ENCODE results near the gene SEMA5A.

Gene SEMA5A

GRCh38 chr5:9057406-9058000, 488.4 kb downstream of the SEMA5A start:
- Histone ChIP-seq H3K4me3 (ENCODE audit: low read depth, low read length) (no peak overlapping the region), H3K4me1 (ENCODE audit: control insufficient read depth, insufficient read depth, low read length) (no peaks in the 10 kb centered on the region), H3K9me3 (ENCODE audit: control insufficient read depth, insufficient read depth, low read depth, low read length) (no peaks in the 10 kb centered on the region), H3K27ac (ENCODE audit: extremely low read depth, low read depth, low read length) (no peak overlapping the region), H3K36me3 (ENCODE audit: control insufficient read depth in 2 of 2, insufficient read depth in 1 of 2, low read length in 2 of 2) (no peaks in the 10 kb centered on the region)
- no peak for TF ChIP-seq ZNF341 (tag by site-specific recombination; IDR thresholded peaks at IDR 0.05; ENCODE audit: low read depth)
- no peak for TF ChIP-seq ZNF768 (tag by site-specific recombination; IDR thresholded peaks at IDR 0.05)
- TF ChIP-seq FEZF1 (tag by site-specific recombination; IDR thresholded peaks at IDR 0.05) = no peak
- no peak for TF ChIP-seq ZNF48 (tag by site-specific recombination; IDR thresholded peaks at IDR 0.05)
- TF ChIP-seq HOXA7 (CRISPR knock-in tag; IDR thresholded peaks at IDR 0.05; ENCODE audit: borderline replicate concordance) = no peak
- no peak for TF ChIP-seq KLF10 (tag by site-specific recombination; IDR thresholded peaks at IDR 0.05)
- TF ChIP-seq ZNF654 (tag by site-specific recombination; IDR thresholded peaks at IDR 0.05; ENCODE audit: low read depth) = no peak
- ChIA-PET POLR2A (no interaction called here), CTCF (no interaction called here)

GRCh38 chr5:9056046-9056445, 489.8 kb downstream of the SEMA5A start:
- TF ChIP-seq ZNF830 (tag by site-specific recombination; IDR thresholded peaks at IDR 0.05; ENCODE audit: low read depth) (no peak), ZNF521 (tag by site-specific recombination; IDR thresholded peaks at IDR 0.05) (no peak), ZNF768 (tag by site-specific recombination; IDR thresholded peaks at IDR 0.05) (no peak), ZSCAN30 (tag by site-specific recombination; IDR thresholded peaks at IDR 0.05) (no peak), ZBTB44 (tag by site-specific recombination; IDR thresholded peaks at IDR 0.05) (no peak), ZBTB21 (tag by site-specific recombination; IDR thresholded peaks at IDR 0.05) (no peak), ZNF121 (tag by site-specific recombination; IDR thresholded peaks at IDR 0.05) (no peak), ZNF654 (tag by site-specific recombination; IDR thresholded peaks at IDR 0.05; ENCODE audit: low read depth) (no peak), PBX3 (CRISPR knock-in tag; IDR thresholded peaks at IDR 0.05) (no peak), ZNF292 (tag by site-specific recombination; IDR thresholded peaks at IDR 0.05; ENCODE audit: borderline replicate concordance, low read depth) (no peak), HOXA7 (CRISPR knock-in tag; IDR thresholded peaks at IDR 0.05; ENCODE audit: borderline replicate concordance) (no peak), ZNF548 (tag by site-specific recombination; IDR thresholded peaks at IDR 0.05) (no peak), ZNF175 (tag by site-specific recombination; IDR thresholded peaks at IDR 0.05) (no peak), ZNF10 (tag by site-specific recombination; IDR thresholded peaks at IDR 0.05) (no peak), ZNF114 (tag by site-specific recombination; IDR thresholded peaks at IDR 0.05) (no peak), ZNF266 (tag by site-specific recombination; IDR thresholded peaks at IDR 0.05; ENCODE audit: low read depth) (no peak), OVOL3 (tag by site-specific recombination; IDR thresholded peaks at IDR 0.05) (no peak)
- Histone ChIP-seq H3K4me3 (ENCODE audit: low read depth, low read length) (no peak overlapping the region), H3K4me1 (ENCODE audit: control insufficient read depth, insufficient read depth, low read length) (no peaks in the 10 kb centered on the region), H3K36me3 (ENCODE audit: control insufficient read depth in 2 of 2, insufficient read depth in 1 of 2, low read length in 2 of 2) (no peaks in the 10 kb centered on the region), H3K9me3 (ENCODE audit: control insufficient read depth, insufficient read depth, low read depth, low read length) (no peaks in the 10 kb centered on the region), H3K27ac (ENCODE audit: extremely low read depth, low read depth, low read length) (no peak overlapping the region)
- ChIA-PET CTCF (no interaction called here), POLR2A (no interaction called here)
